Esophagus squamous epithelium (tissue), 5 donors: Measurements from ENCODE around the gene SMS. TPM values are rescaled to one million over a fixed set of nuclear protein-coding genes. Genes with fewer than 3 reads are reported as not detected.

Experiments
- DNase-seq: peaks from one replicate; lab custom pipeline; 2025; lab: John Stamatoyannopoulos, UW
- H3K27ac ChIP-seq, 4 donors: fragments of 200-600 bp; sonication (generic); one replicate each; pipeline ENCODE4 v1.5.1; 2016 to 2019; ENCODE audit warnings: mild to moderate bottlenecking in 1 of 4
- H3K27me3 ChIP-seq, 4 donors: fragments of 200-600 bp; sonication (generic); 1 replicate in 3 of 4; 2 replicates in 1 of 4; pipeline versions ENCODE4 v1.5.1 to v1.6.0; 2017 to 2021; ENCODE audit warnings: antibody characterized with exemption in 1 of 4
- H3K36me3 ChIP-seq, 3 donors: fragments of 200-600 bp; sonication (generic); one replicate each; pipeline ENCODE4 v1.5.1; 2016 to 2019
- H3K4me1 ChIP-seq, 3 donors: fragments of 200-600 bp; sonication (generic); one replicate each; pipeline ENCODE4 v1.5.1; 2017 to 2019
- H3K4me3 ChIP-seq, 4 donors: fragments of 200-600 bp; sonication (generic); 1 replicate in 3 of 4; 2 replicates in 1 of 4; pipeline ENCODE4 v1.5.1; 2016 to 2019; ENCODE audit warnings: mild to moderate bottlenecking in 2 of 4, moderate library complexity in 1 of 4
- H3K9me3 ChIP-seq, 3 donors: fragments of 200-600 bp; sonication (generic); one replicate each; pipeline ENCODE4 v1.5.1; 2016 to 2019
- POLR2A ChIP-seq, 4 donors: fragments of 450-650 bp; IDR thresholded peaks; one replicate each; pipeline ENCODE4 v1.6.1; 2017; ENCODE audit warnings: antibody characterized with exemption in 4 of 4, mild to moderate bottlenecking in 4 of 4, moderate library complexity in 3 of 4
- WGBS, 2 donors: methylation state at CpG; one replicate each; pipeline ENCODE4 v1.1.5; 2018; 5-methylcytosine and 5-hydroxymethylcytosine counted together
- intact Hi-C: fragments of 100-400 bp; cut with DNase I; formaldehyde crosslinking; loops from one replicate; pipeline ENCODE4 v1.15.0; 2022
- total RNA-seq, 4 donors: library from RNA; depleted of rRNA; stranded (reverse); fragments of >200 nt; gene quantifications; one replicate each; pipeline ENCODE4 v1.1.0, GENCODE V29; 2016
- TF ChIP-seq, protein P1 (sequence below), 6 experiments: fragments of 450-650 bp in 4 of 6; fragments of 200-600 bp in 2 of 6; sonication (generic) in 2 of 6; IDR thresholded peaks; one replicate each; pipeline ENCODE4 v1.5.1; 2016 to 2019; ENCODE audit warnings: antibody characterized with exemption in 6 of 6, mild to moderate bottlenecking in 4 of 6, moderate library complexity in 4 of 6
- donor health status: DM: yes; HTN: yes; CAD: no.

The SMS gene
- total RNA-seq, 4 donors from 2014 or later: 19.0 to 46.7 (median 31.3) TPM

DNA sequence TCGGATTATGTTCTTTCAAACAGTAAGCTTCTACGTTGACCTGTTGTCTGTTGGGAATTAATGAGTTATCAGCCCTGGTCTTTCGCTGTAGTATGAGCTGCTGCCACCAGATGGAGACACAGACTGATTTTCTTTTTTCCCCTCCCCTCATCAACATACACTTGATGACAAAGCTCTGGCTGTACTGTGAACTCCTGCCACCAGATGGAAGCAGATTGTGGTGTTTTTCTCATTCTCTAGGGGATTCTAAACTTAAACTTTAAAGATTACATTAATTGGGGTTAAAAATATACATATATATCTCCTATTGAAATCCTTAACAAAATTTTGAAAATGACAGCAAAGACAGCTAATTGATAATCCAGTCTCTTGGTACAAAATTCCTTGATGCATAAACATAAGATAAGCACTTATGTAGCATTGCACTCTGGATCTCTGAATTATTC, 44.8 kb downstream of the SMS start:
- H3K36me3 ChIP-seq: peaks cover 0 to 8% (median 0%) of the 10 kb centered on the region in 3 donors
- TF ChIP-seq POLR2A (IDR thresholded peaks at IDR 0.05): no peak
- TF ChIP-seq, protein P1, sequence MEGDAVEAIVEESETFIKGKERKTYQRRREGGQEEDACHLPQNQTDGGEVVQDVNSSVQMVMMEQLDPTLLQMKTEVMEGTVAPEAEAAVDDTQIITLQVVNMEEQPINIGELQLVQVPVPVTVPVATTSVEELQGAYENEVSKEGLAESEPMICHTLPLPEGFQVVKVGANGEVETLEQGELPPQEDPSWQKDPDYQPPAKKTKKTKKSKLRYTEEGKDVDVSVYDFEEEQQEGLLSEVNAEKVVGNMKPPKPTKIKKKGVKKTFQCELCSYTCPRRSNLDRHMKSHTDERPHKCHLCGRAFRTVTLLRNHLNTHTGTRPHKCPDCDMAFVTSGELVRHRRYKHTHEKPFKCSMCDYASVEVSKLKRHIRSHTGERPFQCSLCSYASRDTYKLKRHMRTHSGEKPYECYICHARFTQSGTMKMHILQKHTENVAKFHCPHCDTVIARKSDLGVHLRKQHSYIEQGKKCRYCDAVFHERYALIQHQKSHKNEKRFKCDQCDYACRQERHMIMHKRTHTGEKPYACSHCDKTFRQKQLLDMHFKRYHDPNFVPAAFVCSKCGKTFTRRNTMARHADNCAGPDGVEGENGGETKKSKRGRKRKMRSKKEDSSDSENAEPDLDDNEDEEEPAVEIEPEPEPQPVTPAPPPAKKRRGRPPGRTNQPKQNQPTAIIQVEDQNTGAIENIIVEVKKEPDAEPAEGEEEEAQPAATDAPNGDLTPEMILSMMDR (IDR thresholded peaks at IDR 0.05): peak; percentile 88 to 96 (median 91)
- H3K9me3 ChIP-seq: no peaks in the 10 kb centered on the region
- H3K4me3 ChIP-seq: no peak overlapping the region
- DNase-seq: no peak
- no peaks in the 10 kb centered on the region for H3K4me1 ChIP-seq
- intact Hi-C loops: loop anchor here (10.0 kb wide), 1 partner anchor 149 kb away; no protein-coding TSS in a partner anchor
- WGBS, 2 donors: 4 to 10% methylated on average over 2 to 3 of the region's 3 CpGs
- no peaks in the 10 kb centered on the region for H3K27me3 ChIP-seq
- no peak overlapping the region for H3K27ac ChIP-seq

GRCh38 chrX:21986596-21986995, 46.1 kb downstream of the SMS start:
- Histone ChIP-seq H3K4me3 (no peak overlapping the region), H3K27ac (no peak overlapping the region), H3K4me1 (no peaks in the 10 kb centered on the region), H3K9me3 (no peaks in the 10 kb centered on the region), H3K36me3 (peaks cover 0 to 8% (median 0%) of the 10 kb centered on the region in 3 donors), H3K27me3 (no peaks in the 10 kb centered on the region)
- TF ChIP-seq, protein P1 (IDR thresholded peaks at IDR 0.05): no peak
- TF ChIP-seq POLR2A (IDR thresholded peaks at IDR 0.05): no peak
- intact Hi-C loops: loop anchor here (10.0 kb wide), 1 partner anchor 148 kb away; no protein-coding TSS in a partner anchor
- WGBS, 2 donors: 38 to 50% methylated on average over 1 of the region's 1 CpG
- no peak for DNase-seq

GRCh38 chrX:21989384-21989783, 48.9 kb downstream of the SMS start:
- DNase-seq: no peak
- intact Hi-C loops: loop anchor here (10.0 kb wide), 1 partner anchor 145 kb away; no protein-coding TSS in a partner anchor
- H3K4me1 ChIP-seq: no peaks in the 10 kb centered on the region
- no peak overlapping the region for H3K27ac ChIP-seq
- 70 to 89% methylated on average over 4 of the region's 4 CpGs for WGBS, 2 donors
- H3K9me3 ChIP-seq: no peaks in the 10 kb centered on the region
- no peaks in the 10 kb centered on the region for H3K27me3 ChIP-seq
- H3K36me3 ChIP-seq: peaks cover 0 to 22% (median 0%) of the 10 kb centered on the region in 3 donors
- TF ChIP-seq, protein P1 (IDR thresholded peaks at IDR 0.05): no peak
- no peak for TF ChIP-seq POLR2A (IDR thresholded peaks at IDR 0.05)
- no peak overlapping the region for H3K4me3 ChIP-seq

DNA sequence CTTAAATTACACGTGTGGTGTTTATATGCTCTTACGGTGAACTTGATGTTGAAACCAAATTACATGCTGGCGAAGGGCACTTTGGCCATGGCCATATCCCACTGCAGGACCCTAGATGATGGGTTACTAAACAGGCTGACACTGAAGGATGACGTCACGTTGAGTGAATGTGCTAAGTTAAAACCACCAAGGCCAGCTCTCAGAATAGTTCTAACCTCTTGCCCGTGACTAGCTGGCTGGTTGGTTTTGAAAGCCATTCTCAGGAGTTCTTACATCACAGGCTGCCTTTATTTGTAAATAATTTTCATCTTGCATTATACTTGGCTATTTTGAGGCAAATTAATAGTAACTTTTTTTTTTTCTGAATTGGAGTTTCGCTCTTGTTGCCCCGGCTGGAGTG, 50.3 kb downstream of the SMS start:
- H3K9me3 ChIP-seq: no peaks in the 10 kb centered on the region
- no peaks in the 10 kb centered on the region for H3K27me3 ChIP-seq
- H3K36me3 ChIP-seq: peaks cover 0 to 22% (median 0%) of the 10 kb centered on the region in 3 donors
- no peak overlapping the region for H3K4me3 ChIP-seq
- intact Hi-C loops: no loop called here
- no peaks in the 10 kb centered on the region for H3K4me1 ChIP-seq
- no peak overlapping the region for H3K27ac ChIP-seq
- TF ChIP-seq, protein P1 (IDR thresholded peaks at IDR 0.05): no peak
- no peak for TF ChIP-seq POLR2A (IDR thresholded peaks at IDR 0.05)
- no peak for DNase-seq
- 70 to 77% methylated on average over 6 to 8 of the region's 8 CpGs for WGBS, 2 donors

- H3K27me3 ChIP-seq: no peaks in the 10 kb centered on the region
- intact Hi-C loops: no loop called here
- no peak for DNase-seq
- no peak overlapping the region for H3K27ac ChIP-seq
- 77 to 93% methylated on average over 2 to 3 of the region's 3 CpGs for WGBS, 2 donors
- TF ChIP-seq, protein P1 (IDR thresholded peaks at IDR 0.05): no peak
- TF ChIP-seq POLR2A (IDR thresholded peaks at IDR 0.05): no peak
- no peak overlapping the region for H3K4me3 ChIP-seq
- peaks cover 0 to 22% (median 0%) of the 10 kb centered on the region in 3 donors for H3K36me3 ChIP-seq
- no peaks in the 10 kb centered on the region for H3K9me3 ChIP-seq
- H3K4me1 ChIP-seq: no peaks in the 10 kb centered on the region
These were observed 51.0 kb downstream of the SMS start for GRCh38 chrX:21991504-21991903.
